HL-60 (cell line): ENCODE measurements around the gene TENM3.

ENCODE experiments used
- POLR2AphosphoS5 ChIP-seq: IDR thresholded peaks from 2 replicates; pipeline ENCODE4 v1.6.1; 2012; ENCODE audit warnings: low read depth
- TF ChIP-seq, protein P1 (sequence below): IDR thresholded peaks from one replicate; pipeline ENCODE4 v1.5.1; 2011; ENCODE audit warnings: low read length, control low read depth, inconsistent platforms; ENCODE audit not compliant: insufficient read depth
- TF ChIP-seq, protein P2 (sequence below): IDR thresholded peaks from 2 replicates; pipeline ENCODE4 v1.6.1; 2012; ENCODE audit warnings: low read depth; ENCODE audit not compliant: insufficient replicate concordance

DNA sequence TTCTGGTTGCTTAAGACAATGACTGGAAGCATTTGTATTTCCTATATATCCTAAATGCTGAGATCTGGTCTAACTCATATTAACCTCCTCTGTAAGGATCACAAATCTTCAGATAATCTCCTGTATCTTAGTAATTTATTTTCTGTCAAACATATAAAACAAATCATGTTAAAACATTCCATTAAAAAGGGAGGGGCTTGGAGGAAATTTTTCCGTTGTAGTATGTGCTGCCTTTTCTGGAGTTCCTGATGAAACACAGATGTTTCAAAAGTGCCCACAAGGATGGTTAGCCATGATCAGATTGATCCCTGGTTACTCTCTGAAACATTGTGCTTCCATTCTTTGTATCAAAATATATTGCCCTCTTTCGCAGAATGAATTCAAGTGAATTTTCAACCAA is 182.1 kb downstream of the TENM3 start:
- TF ChIP-seq, protein P1, sequence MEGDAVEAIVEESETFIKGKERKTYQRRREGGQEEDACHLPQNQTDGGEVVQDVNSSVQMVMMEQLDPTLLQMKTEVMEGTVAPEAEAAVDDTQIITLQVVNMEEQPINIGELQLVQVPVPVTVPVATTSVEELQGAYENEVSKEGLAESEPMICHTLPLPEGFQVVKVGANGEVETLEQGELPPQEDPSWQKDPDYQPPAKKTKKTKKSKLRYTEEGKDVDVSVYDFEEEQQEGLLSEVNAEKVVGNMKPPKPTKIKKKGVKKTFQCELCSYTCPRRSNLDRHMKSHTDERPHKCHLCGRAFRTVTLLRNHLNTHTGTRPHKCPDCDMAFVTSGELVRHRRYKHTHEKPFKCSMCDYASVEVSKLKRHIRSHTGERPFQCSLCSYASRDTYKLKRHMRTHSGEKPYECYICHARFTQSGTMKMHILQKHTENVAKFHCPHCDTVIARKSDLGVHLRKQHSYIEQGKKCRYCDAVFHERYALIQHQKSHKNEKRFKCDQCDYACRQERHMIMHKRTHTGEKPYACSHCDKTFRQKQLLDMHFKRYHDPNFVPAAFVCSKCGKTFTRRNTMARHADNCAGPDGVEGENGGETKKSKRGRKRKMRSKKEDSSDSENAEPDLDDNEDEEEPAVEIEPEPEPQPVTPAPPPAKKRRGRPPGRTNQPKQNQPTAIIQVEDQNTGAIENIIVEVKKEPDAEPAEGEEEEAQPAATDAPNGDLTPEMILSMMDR: no peak
- no peak for TF ChIP-seq POLR2AphosphoS5
- TF ChIP-seq, protein P2, sequence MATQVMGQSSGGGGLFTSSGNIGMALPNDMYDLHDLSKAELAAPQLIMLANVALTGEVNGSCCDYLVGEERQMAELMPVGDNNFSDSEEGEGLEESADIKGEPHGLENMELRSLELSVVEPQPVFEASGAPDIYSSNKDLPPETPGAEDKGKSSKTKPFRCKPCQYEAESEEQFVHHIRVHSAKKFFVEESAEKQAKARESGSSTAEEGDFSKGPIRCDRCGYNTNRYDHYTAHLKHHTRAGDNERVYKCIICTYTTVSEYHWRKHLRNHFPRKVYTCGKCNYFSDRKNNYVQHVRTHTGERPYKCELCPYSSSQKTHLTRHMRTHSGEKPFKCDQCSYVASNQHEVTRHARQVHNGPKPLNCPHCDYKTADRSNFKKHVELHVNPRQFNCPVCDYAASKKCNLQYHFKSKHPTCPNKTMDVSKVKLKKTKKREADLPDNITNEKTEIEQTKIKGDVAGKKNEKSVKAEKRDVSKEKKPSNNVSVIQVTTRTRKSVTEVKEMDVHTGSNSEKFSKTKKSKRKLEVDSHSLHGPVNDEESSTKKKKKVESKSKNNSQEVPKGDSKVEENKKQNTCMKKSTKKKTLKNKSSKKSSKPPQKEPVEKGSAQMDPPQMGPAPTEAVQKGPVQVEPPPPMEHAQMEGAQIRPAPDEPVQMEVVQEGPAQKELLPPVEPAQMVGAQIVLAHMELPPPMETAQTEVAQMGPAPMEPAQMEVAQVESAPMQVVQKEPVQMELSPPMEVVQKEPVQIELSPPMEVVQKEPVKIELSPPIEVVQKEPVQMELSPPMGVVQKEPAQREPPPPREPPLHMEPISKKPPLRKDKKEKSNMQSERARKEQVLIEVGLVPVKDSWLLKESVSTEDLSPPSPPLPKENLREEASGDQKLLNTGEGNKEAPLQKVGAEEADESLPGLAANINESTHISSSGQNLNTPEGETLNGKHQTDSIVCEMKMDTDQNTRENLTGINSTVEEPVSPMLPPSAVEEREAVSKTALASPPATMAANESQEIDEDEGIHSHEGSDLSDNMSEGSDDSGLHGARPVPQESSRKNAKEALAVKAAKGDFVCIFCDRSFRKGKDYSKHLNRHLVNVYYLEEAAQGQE: no peak
